Sigmoid colon (tissue), 4 donors: ENCODE data around the gene PLCB1.

ENCODE experiments used
- EP300 ChIP-seq, 4 donors: sonication (generic); formaldehyde crosslinking; IDR thresholded peaks; one replicate each; pipeline ENCODE4 v1.6.1; 2017; ENCODE audit warnings: antibody characterized with exemption in 4 of 4
- POLR2A ChIP-seq, 2 donors: fragments of 450-650 bp; IDR thresholded peaks; one replicate each; pipeline ENCODE4 v1.6.1; 2016; ENCODE audit warnings: antibody characterized with exemption in 2 of 2, mild to moderate bottlenecking in 2 of 2, moderate library complexity in 2 of 2
- POLR2AphosphoS5 ChIP-seq, 4 donors: sonication (generic); formaldehyde crosslinking; IDR thresholded peaks; one replicate each; pipeline ENCODE4 v1.6.1; 2017; ENCODE audit warnings: antibody characterized with exemption in 4 of 4
- TF ChIP-seq, protein P1 (sequence below), 4 experiments: fragments of 450-650 bp in 3 of 4; fragments of 200-600 bp in 1 of 4; IDR thresholded peaks; one replicate each; pipeline ENCODE4 v1.5.1; 2016 to 2019; ENCODE audit warnings: antibody characterized with exemption in 4 of 4, mild to moderate bottlenecking in 3 of 4, moderate library complexity in 2 of 4

DNA sequence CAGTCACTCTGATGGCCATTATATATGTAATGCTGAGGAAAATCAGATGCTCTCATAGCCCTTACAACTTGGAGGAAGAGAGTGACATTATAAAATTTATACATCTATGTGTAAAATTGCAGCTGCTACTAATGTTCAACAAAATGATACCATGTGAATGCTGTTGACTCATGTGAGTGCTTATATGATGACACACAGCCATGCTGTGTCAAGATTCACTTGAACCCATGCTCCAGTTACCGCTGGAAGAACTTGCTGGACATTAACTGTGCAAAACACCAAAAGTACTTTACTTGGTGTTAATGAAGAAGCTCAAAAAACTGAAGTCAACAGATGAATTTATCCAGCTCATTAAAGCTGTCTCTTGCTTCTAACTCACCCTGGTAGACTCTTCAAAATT, 617.9 kb downstream of the PLCB1 start:
- TF ChIP-seq EP300 (IDR thresholded peaks at IDR 0.05): no peak
- TF ChIP-seq, protein P1, sequence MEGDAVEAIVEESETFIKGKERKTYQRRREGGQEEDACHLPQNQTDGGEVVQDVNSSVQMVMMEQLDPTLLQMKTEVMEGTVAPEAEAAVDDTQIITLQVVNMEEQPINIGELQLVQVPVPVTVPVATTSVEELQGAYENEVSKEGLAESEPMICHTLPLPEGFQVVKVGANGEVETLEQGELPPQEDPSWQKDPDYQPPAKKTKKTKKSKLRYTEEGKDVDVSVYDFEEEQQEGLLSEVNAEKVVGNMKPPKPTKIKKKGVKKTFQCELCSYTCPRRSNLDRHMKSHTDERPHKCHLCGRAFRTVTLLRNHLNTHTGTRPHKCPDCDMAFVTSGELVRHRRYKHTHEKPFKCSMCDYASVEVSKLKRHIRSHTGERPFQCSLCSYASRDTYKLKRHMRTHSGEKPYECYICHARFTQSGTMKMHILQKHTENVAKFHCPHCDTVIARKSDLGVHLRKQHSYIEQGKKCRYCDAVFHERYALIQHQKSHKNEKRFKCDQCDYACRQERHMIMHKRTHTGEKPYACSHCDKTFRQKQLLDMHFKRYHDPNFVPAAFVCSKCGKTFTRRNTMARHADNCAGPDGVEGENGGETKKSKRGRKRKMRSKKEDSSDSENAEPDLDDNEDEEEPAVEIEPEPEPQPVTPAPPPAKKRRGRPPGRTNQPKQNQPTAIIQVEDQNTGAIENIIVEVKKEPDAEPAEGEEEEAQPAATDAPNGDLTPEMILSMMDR (IDR thresholded peaks at IDR 0.05): no peak
- TF ChIP-seq POLR2A (IDR thresholded peaks at IDR 0.05): no peak
- no peak for TF ChIP-seq POLR2AphosphoS5 (IDR thresholded peaks at IDR 0.05)
